HEK293 (cell line): Measurements from ENCODE around the gene HSPBAP1.
A peak's percentile ranks its signal among the peaks of the same experiment; 100 is the strongest.

Experiments used
- ELK4 ChIP-seq: IDR thresholded peaks from 2 replicates; pipeline ENCODE4 v1.6.1; 2011; ENCODE audit warnings: mild to moderate bottlenecking, low read depth, low read length, borderline replicate concordance
- INSM2 ChIP-seq: fragments of 450-650 bp; formaldehyde crosslinking; IDR thresholded peaks from 2 replicates; pipeline ENCODE4 v1.5.1; 2016; ENCODE audit warnings: missing biosample characterization, missing genetic modification characterization
- SCRT1 ChIP-seq: fragments of 450-650 bp; formaldehyde crosslinking; IDR thresholded peaks from 2 replicates; pipeline ENCODE4 v1.5.1; 2016; ENCODE audit warnings: missing biosample characterization, missing genetic modification characterization, borderline replicate concordance
- TSHZ1 ChIP-seq: fragments of 450-650 bp; formaldehyde crosslinking; IDR thresholded peaks from 2 replicates; pipeline ENCODE4 v1.5.1; 2016; ENCODE audit warnings: missing biosample characterization, missing genetic modification characterization, borderline replicate concordance
- WT1 ChIP-seq: fragments of 450-650 bp; formaldehyde crosslinking; IDR thresholded peaks from 2 replicates; pipeline ENCODE4 v1.5.1; 2016; ENCODE audit warnings: missing biosample characterization, missing genetic modification characterization
- ZIC2 ChIP-seq: fragments of 450-650 bp; formaldehyde crosslinking; IDR thresholded peaks from 2 replicates; pipeline ENCODE4 v1.5.1; 2016; ENCODE audit warnings: missing biosample characterization, missing genetic modification characterization
- ZNF112 ChIP-seq: fragments of 450-650 bp; formaldehyde crosslinking; IDR thresholded peaks from 2 replicates; pipeline ENCODE4 v1.5.0; 2017; ENCODE audit warnings: missing biosample characterization, missing genetic modification characterization
- ZNF138 ChIP-seq: fragments of 450-650 bp; formaldehyde crosslinking; IDR thresholded peaks from 2 replicates; pipeline ENCODE4 v1.5.1; 2016; ENCODE audit warnings: missing biosample characterization, missing genetic modification characterization, borderline replicate concordance
- ZNF16 ChIP-seq: fragments of 450-650 bp; formaldehyde crosslinking; IDR thresholded peaks from 2 replicates; pipeline ENCODE4 v1.5.1; 2016; ENCODE audit warnings: low read depth, missing biosample characterization, missing genetic modification characterization
- ZNF221 ChIP-seq: fragments of 450-650 bp; formaldehyde crosslinking; IDR thresholded peaks from 2 replicates; pipeline ENCODE4 v1.5.1; 2017; ENCODE audit warnings: missing biosample characterization, missing genetic modification characterization, borderline replicate concordance
- ZNF223 ChIP-seq: fragments of 450-650 bp; formaldehyde crosslinking; IDR thresholded peaks from 2 replicates; pipeline ENCODE4 v1.5.1; 2016; ENCODE audit warnings: missing biosample characterization, missing genetic modification characterization
- ZNF248 ChIP-seq: fragments of 450-650 bp; formaldehyde crosslinking; IDR thresholded peaks from 2 replicates; pipeline ENCODE4 v1.5.1; 2017; ENCODE audit warnings: missing biosample characterization, missing genetic modification characterization
- ZNF302 ChIP-seq: fragments of 450-650 bp; formaldehyde crosslinking; IDR thresholded peaks from 2 replicates; pipeline ENCODE4 v1.5.1; 2016; ENCODE audit warnings: missing biosample characterization, missing genetic modification characterization, low read depth
- ZNF362 ChIP-seq: fragments of 450-650 bp; formaldehyde crosslinking; IDR thresholded peaks from 2 replicates; pipeline ENCODE4 v1.5.1; 2016; ENCODE audit warnings: missing biosample characterization, missing genetic modification characterization
- ZNF391 ChIP-seq: fragments of 450-650 bp; formaldehyde crosslinking; IDR thresholded peaks from 2 replicates; pipeline ENCODE4 v1.5.1; 2016; ENCODE audit warnings: low read depth, missing biosample characterization, missing genetic modification characterization, borderline replicate concordance
- ZNF404 ChIP-seq: fragments of 450-650 bp; formaldehyde crosslinking; IDR thresholded peaks from 2 replicates; pipeline ENCODE4 v1.5.1; 2017; ENCODE audit warnings: missing biosample characterization, missing genetic modification characterization
- ZNF449 ChIP-seq: fragments of 450-650 bp; formaldehyde crosslinking; IDR thresholded peaks from 2 replicates; pipeline ENCODE4 v1.5.1; 2017; ENCODE audit warnings: missing biosample characterization, mild to moderate bottlenecking, missing genetic modification characterization, moderate library complexity
- ZNF549 ChIP-seq: fragments of 450-650 bp; IDR thresholded peaks from 2 replicates; pipeline ENCODE4 v1.5.1; 2018; ENCODE audit warnings: missing biosample characterization, missing genetic modification characterization, mild to moderate bottlenecking, inconsistent platforms, moderate library complexity
- ZNF623 ChIP-seq: fragments of 450-650 bp; formaldehyde crosslinking; IDR thresholded peaks from 2 replicates; pipeline ENCODE4 v1.5.1; 2016; ENCODE audit warnings: missing biosample characterization, missing genetic modification characterization
- ZNF747 ChIP-seq: fragments of 450-650 bp; formaldehyde crosslinking; IDR thresholded peaks from 2 replicates; pipeline ENCODE4 v1.5.1; 2016; ENCODE audit warnings: missing biosample characterization, missing genetic modification characterization
- ZNF76 ChIP-seq: fragments of 450-650 bp; formaldehyde crosslinking; IDR thresholded peaks from 2 replicates; pipeline ENCODE4; 2016; ENCODE audit warnings: low read depth, missing biosample characterization, missing genetic modification characterization, borderline replicate concordance
- ZNF837 ChIP-seq: fragments of 450-650 bp; formaldehyde crosslinking; IDR thresholded peaks from 2 replicates; pipeline ENCODE4 v1.5.1; 2016; ENCODE audit warnings: missing biosample characterization, missing genetic modification characterization
- ZSCAN18 ChIP-seq: fragments of 450-650 bp; formaldehyde crosslinking; IDR thresholded peaks from 2 replicates; pipeline ENCODE4 v1.5.1; 2016; ENCODE audit warnings: missing biosample characterization, missing genetic modification characterization
- ZSCAN4 ChIP-seq: fragments of 450-650 bp; formaldehyde crosslinking; IDR thresholded peaks from 2 replicates; pipeline ENCODE4 v1.5.1; 2017; ENCODE audit warnings: missing biosample characterization, missing genetic modification characterization

HSPBAP1 gene

GRCh38 chr3:122824465-122825381 is 31.1 kb upstream of the HSPBAP1 start (continued):
- no peak for TF ChIP-seq ZNF747
- peak; percentile 38; the same call in 1 of the 2 replicates for TF ChIP-seq ZNF449 (tag by site-specific recombination)
- TF ChIP-seq ZNF549 (tag by site-specific recombination), result no peak
- TF ChIP-seq ZNF112 (tag by site-specific recombination), result 0 out of 2 replicates have a peak, but pooled peaks have one; percentile 40
- no peak for TF ChIP-seq ZNF248 (tag by site-specific recombination)
- no peak for TF ChIP-seq SCRT1 (tag by site-specific recombination)
- no peak for TF ChIP-seq ZIC2 (tag by site-specific recombination)
- no peak for TF ChIP-seq ZNF404 (tag by site-specific recombination)
- peak; percentile 71; the same call in 1 of the 2 replicates for TF ChIP-seq ZNF391 (tag by site-specific recombination)
- 0 out of 2 replicates have a peak, but pooled peaks have one; percentile 29 for TF ChIP-seq ZSCAN4 (tag by site-specific recombination)
- no peak for TF ChIP-seq ELK4
- no peak for TF ChIP-seq ZNF223 (tag by site-specific recombination)
- TF ChIP-seq ZNF76 (tag by site-specific recombination), result peak; percentile 28; the same call in 1 of the 2 replicates
- peak; percentile 97 for TF ChIP-seq INSM2 (tag by site-specific recombination)
- TF ChIP-seq ZNF16 (tag by site-specific recombination), result no peak
- TF ChIP-seq ZSCAN18 (tag by site-specific recombination), result no peak
- TF ChIP-seq ZNF302, result no peak
- TF ChIP-seq TSHZ1 (tag by site-specific recombination), result peak; percentile 99
- peak; percentile 83 for TF ChIP-seq ZNF362
- TF ChIP-seq WT1 (tag by site-specific recombination), result peak; percentile 90
- TF ChIP-seq ZNF221 (tag by site-specific recombination), result no peak
- TF ChIP-seq ZNF837, result no peak
- no peak for TF ChIP-seq ZNF138
- peak; percentile 41 for TF ChIP-seq ZNF623
